HEK293T (cell line): ENCODE measurements around the gene IRF2BP1.

ENCODE experiments used
- CTBP1 ChIP-seq: fragments of 450-650 bp; IDR thresholded peaks from 2 replicates; pipeline ENCODE4 v1.6.1; 2016; ENCODE audit warnings: borderline replicate concordance
- FOXK2 ChIP-seq: fragments of 450-650 bp; IDR thresholded peaks from 2 replicates; pipeline ENCODE4 v1.6.1; 2016; ENCODE audit warnings: mild to moderate bottlenecking
- SUZ12 ChIP-seq: fragments of 450-650 bp; IDR thresholded peaks from 2 replicates; pipeline ENCODE4 v1.6.1; 2016; ENCODE audit warnings: mild to moderate bottlenecking
- ZNF384 ChIP-seq: fragments of 450-650 bp; IDR thresholded peaks from 2 replicates; pipeline ENCODE4 v1.6.1; 2016

DNA sequence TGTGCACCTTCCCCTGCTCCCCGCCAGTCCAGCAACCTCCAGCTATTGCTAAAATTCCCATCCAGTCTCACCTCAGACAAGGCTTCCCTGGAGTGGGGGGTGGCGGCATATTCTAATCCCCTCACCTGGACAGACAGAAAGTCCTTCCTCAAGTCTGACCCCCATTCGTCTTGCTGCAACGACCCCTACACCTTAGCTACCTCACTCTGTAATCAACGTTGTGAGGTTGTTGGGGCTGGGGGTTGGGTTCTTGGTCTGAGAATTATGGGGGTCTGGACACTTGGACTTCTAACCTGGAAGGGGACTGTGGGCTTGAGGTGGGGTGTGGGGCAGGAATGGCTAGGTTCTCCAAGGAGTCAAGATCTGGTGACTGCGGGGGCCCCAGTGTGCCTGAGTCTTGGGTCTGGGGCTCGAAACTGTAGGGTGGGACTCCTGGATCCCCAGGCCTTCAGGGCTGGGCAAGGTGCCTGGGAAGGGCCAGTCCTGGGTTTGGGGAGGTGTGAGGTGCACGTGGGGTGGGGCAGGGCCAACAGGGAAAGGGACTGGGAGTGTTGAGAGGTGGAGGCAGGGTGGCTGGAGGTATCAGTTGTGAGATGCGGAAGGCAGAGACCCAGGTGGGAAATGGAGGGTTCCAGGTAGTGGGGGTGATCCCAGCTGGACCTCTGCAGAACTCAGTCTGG lies 20.5 kb downstream of the IRF2BP1 start:
- TF ChIP-seq SUZ12 (no peak), FOXK2 (no peak), CTBP1 (no peak), ZNF384 (no peak)
